Fibroblast of the aortic adventitia (primary cell): Measurements from ENCODE around the gene YPEL2. TPM values are rescaled to one million over a fixed set of nuclear protein-coding genes. Genes with fewer than 3 reads are reported as not detected.
A peak's percentile ranks its signal among the peaks of the same experiment; 100 is the strongest.
"Not testable (repeated sequence)": the region's sequence is repeated elsewhere in the genome, so short reads cannot be mapped to it uniquely, and the experiment has no call there.

Experiments used
- DNase-seq: peaks from one replicate; pipeline ENCODE4 v3.0.0-alpha.2; 2010; ENCODE audit warnings: low read depth
- H3K4me3 ChIP-seq: 2 replicates; pipeline ENCODE4 v1.5.1; 2011; ENCODE audit warnings: low read depth, mild to moderate bottlenecking, control low read depth, low read length, moderate library complexity
- total RNA-seq: library from RNA; depleted of rRNA; stranded (reverse); fragments of >200 nt; gene quantifications from 2 replicates; pipeline ENCODE4 v1.2.3, GENCODE V29; 2012; ENCODE audit warnings: low replicate concordance
- TF ChIP-seq, protein P1 (sequence below): IDR thresholded peaks from 2 replicates; pipeline ENCODE4 v1.5.1; 2011; ENCODE audit warnings: mild to moderate bottlenecking, low read length, control low read depth, inconsistent platforms; ENCODE audit not compliant: insufficient read depth

YPEL2 gene, protein sequence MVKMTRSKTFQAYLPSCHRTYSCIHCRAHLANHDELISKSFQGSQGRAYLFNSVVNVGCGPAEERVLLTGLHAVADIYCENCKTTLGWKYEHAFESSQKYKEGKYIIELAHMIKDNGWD
- total RNA-seq, result 10.8 and 22.7 TPM in 2 replicates

DNA sequence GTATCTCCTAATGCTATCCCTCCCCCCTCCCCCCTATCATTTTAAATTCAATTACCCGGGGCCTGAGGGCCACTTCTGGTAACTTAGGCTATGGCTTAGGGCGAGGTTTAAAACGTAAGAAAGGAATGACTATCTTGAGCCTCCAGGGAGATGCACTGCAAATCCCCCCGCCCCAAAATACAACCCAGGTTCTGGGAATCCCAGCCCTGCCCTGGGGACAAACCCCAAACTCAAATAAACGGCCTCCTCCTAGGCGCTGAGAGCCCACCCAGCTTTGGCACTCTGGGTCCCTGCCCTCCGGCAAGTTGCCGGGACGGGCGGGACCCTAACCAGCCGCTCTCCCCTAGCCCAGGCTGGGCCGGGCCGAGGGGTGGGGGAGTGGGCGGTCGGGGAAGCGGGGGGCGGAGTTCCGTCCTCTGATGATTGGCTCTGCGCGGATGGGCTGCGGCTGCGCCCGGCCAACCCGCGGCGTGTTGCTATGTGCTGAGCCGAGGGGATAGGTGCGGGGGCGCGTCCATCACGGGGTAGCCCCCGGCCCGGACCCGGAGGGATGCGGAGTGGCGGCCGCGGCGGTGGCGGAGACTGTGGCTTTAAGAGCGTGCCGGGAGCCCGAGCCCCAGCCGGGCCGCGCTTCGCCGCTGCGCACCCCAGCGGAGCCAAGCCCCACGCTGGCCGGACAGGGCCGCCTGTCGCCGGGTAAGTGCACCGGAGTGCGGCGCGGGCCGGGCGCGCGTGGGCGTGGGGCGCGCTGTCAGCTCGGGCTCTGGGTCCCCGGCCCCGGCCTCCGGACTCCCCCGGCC, at the start of gene YPEL2:
Gene YPEL2 (plus strand): TSS at position 527 of the 800 bp plus-strand sequence. CDS start 21,755 bp downstream, outside the sequence.
- DNase-seq, result peak; percentile 93
- H3K4me3 ChIP-seq, result peak within 1 kb of the TSS; percentile 81

DNA sequence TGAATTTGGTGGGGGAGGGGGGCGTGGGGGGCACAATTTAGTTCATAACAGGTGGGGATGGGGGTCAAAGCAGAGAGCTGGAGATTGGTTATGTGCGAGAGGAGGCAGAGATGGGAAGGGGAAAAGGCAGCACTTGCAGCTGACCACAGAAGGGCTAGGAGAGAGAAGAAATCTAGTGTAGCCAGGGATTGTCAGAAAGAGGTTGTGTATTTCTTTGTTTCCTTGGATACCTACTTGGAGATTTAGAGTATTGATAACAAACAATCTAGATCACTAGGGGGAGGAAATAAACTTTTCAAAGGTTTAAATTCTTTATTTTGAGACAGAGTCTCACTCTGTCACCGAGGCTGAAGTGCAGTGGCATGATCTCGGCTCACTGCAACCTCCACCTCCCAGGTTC, 47.1 kb upstream of the YPEL2 start:
- DNase-seq, result no peak
- TF ChIP-seq, protein P1, sequence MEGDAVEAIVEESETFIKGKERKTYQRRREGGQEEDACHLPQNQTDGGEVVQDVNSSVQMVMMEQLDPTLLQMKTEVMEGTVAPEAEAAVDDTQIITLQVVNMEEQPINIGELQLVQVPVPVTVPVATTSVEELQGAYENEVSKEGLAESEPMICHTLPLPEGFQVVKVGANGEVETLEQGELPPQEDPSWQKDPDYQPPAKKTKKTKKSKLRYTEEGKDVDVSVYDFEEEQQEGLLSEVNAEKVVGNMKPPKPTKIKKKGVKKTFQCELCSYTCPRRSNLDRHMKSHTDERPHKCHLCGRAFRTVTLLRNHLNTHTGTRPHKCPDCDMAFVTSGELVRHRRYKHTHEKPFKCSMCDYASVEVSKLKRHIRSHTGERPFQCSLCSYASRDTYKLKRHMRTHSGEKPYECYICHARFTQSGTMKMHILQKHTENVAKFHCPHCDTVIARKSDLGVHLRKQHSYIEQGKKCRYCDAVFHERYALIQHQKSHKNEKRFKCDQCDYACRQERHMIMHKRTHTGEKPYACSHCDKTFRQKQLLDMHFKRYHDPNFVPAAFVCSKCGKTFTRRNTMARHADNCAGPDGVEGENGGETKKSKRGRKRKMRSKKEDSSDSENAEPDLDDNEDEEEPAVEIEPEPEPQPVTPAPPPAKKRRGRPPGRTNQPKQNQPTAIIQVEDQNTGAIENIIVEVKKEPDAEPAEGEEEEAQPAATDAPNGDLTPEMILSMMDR, result no peak
- H3K4me3 ChIP-seq, result no peak overlapping the region

More for the DNA sequence above, at the start of gene YPEL2:
- TF ChIP-seq, protein P1, result no peak

DNA sequence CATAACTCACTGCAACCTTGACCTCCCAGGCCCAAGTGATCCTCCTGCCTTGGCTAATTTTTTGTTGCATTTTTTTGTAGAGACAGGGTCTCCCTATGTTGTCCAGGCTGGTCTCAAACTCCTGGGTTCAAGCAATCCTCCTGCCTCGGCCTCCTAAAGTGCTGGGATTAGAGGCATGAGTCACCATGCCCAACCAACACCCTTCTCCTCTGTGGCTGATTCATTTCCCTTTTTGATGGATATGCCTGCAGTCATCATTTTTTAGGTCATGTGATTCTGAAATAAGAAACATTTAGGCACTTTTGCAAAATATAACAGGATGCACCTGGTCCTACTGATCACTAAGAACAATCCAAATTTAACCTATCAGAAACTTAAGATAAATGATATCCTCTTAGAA, 44.0 kb upstream of the YPEL2 start:
- no peak overlapping the region for H3K4me3 ChIP-seq
- peak; percentile 22 for DNase-seq
- TF ChIP-seq, protein P1, result no peak

DNA sequence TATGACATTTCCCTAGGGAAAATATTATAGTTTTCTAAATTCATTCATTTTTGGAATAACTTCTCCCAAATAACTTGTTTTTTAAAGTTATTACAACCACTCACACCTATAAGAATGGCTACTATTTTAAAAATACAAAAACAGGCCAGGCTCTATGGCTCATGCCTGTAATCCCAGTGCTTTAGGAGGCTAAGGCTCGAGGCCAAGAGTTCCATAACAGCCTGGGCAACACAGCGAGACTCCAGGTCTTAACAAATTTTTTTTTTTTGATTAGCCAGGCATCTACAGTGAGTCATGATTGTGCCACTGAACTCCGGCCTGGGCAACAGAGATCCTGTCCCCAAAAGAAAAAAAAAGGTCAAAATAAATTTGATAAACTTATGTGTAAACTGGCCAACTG, 43.6 kb upstream of the YPEL2 start:
- TF ChIP-seq, protein P1, result no peak

GRCh38 chr17:59289981-59290301, 41.5 kb upstream of the YPEL2 start:
- H3K4me3 ChIP-seq, result no peak overlapping the region
- TF ChIP-seq, protein P1, result no peak
- no peak for DNase-seq

More for the DNA sequence above, 43.6 kb upstream of the YPEL2 start:
- DNase-seq, result peak; percentile 4
- no peak overlapping the region for H3K4me3 ChIP-seq

- H3K4me3 ChIP-seq, DNase-seq: not testable (repeated sequence)
Observed at GRCh38 chr17:59290302-59290998, 41.0 kb upstream of the YPEL2 start.

- no peak overlapping the region for H3K4me3 ChIP-seq
- DNase-seq, result no peak
Observed at GRCh38 chr17:59292174-59292523, 39.3 kb upstream of the YPEL2 start.

More at GRCh38 chr17:59292174-59292523, 39.3 kb upstream of the YPEL2 start:
- TF ChIP-seq, protein P1, result no peak
